Epithelial cell of prostate (primary cell): Measurements from ENCODE around the gene ZNF316.
"Not testable (repeated sequence)": the region's sequence is repeated elsewhere in the genome, so short reads cannot be mapped to it uniquely, and the experiment has no call there.

Experiments used
- DNase-seq: peaks from one replicate; pipeline ENCODE4 v3.0.0-alpha.2; 2011; ENCODE audit warnings: low read depth, low spot score
- H3K27ac ChIP-seq: fragments of 450-650 bp; 2 replicates; pipeline ENCODE4 v1.5.1; 2017; ENCODE audit warnings: mild to moderate bottlenecking

Gene ZNF316

DNA sequence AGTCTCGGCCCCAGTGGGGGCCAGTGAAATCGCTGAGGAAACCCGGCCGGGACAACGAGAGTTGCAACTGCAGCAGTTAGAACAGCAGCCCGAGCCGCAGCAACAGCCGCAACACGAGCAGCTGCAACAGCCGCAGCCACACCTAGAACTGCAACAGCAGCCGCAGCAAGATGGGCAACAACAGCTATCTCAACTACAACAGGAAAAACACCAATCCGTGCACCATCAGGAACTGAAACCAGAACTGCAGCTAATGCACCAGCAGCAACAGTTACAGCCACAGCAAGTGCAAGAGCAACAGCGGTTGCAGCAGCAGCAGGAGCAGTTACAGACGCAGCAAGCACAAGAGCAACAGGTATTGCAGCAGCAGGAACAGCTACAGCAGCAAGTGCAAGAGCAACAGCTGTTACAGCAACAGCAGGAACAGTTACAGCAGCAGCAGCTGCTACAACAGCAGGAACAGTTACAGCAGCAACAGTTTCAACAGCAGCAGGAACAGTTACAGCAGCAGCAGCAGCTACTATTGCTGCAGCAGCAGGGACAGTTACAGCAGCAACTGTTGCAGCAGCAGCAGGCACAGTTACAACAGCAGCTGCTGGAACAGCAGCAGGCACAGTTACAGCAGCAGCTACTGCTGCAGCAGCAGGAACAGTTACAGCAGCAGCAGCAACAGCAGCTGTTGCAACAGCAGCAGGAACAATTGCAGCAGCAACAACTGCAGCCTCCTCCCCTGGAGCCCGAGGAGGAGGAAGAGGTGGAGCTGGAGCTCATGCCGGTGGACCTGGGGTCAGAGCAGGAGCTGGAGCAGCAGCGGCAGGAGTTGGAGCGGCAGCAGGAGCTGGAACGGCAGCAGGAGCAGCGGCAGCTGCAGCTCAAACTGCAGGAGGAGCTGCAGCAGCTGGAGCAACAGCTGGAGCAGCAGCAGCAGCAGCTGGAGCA lies 15.7 kb upstream of the ZNF316 start:
- no peak for DNase-seq
- H3K27ac ChIP-seq: no peak overlapping the region

DNA sequence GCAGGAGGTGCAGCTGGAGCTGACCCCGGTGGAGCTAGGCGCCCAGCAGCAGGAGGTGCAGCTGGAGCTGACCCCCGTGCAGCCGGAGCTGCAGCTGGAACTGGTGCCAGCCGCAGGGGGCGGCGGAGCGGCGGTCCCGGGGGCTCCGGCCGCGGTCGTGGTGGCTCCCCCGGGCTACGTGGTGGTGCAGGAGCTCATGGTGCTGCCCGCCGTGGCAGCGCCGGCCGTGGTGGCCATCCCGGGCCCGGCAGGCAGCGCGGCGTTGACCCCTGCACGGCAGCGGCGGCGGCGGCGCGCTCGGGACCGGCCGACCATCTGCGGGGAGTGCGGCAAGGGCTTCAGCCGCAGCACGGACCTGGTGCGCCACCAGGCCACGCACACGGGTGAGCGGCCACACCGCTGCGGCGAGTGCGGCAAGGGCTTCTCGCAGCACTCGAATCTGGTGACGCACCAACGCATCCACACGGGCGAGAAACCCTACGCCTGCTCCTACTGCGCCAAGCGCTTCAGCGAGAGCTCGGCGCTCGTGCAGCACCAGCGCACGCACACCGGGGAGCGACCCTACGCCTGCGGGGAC lies 14.9 kb upstream of the ZNF316 start:
- no peak overlapping the region for H3K27ac ChIP-seq

DNA sequence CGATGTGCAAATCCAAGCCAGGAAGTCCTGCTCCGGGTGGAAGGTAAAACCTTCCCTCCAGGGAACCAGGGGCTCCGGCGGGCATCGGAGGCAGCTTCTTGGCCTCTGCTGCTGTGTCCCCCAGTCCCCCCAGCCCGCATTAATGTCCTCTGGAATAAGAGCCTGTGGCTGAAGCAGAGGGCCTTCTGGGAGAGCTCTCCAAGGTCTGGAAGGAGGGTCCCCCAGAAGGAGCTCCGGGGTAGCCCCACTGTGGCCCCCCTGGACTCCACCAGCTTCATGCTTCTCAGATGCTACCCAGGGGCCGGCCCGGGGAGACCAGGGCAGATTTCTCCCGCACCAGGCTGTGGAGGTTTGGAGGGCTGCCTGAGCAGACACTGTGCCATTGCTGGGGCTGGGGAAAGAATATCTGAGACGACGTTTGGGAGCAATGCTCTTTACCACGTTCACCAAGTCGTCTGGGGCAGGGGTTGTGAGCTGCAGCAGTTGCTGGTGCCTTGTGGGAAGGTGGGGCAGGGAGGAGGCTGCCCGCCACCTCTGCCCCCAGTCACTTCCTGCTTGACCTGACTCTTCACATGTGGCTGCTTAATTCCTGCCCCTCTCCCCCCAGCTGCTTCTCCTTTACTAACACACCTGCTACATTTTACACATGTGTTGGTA lies 13.4 kb upstream of the ZNF316 start:
- no peak overlapping the region for H3K27ac ChIP-seq
- no peak for DNase-seq

More for the DNA sequence above, 14.9 kb upstream of the ZNF316 start:
- no peak for DNase-seq

DNA sequence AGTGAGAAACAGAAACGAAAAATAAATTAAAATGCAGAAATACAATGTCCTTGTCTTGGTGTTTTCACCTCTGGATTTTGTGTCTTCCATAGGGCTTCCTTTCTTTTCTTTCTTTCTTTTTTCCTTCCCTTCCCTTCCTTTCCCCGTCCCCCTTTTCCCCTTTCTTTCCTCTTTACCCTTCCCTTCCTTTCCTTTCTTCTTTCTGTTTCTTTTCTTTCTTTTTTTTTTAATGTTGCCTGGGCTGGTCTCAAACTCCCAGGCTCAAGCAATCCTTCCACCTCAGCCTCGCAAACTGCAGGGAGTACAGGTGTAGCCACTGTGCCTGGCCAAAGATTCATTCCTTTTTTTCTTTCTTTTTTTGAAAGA lies 12.9 kb upstream of the ZNF316 start:
- no peak for DNase-seq
- no peak overlapping the region for H3K27ac ChIP-seq

DNA sequence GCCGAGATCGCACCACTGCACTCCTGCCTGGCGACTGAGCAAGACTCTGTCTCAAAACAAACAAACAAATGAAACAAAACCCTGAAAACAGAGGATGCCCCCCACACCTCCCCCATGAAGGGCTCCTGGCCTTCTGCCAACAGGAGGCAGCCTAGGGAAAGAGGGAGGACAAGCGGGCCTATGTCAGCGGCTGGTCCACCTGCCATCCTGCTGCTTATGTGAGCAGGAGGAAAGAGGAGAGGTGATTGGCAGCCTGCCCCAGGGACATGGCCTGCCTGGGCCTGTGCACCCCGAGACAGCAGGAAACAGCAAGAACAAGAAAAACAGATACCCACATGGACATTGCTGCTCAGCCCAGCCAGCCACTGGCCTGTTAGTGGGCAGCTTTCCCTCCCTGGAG lies 9.1 kb upstream of the ZNF316 start:
- no peak overlapping the region for H3K27ac ChIP-seq
- DNase-seq: peak; percentile 37

DNA sequence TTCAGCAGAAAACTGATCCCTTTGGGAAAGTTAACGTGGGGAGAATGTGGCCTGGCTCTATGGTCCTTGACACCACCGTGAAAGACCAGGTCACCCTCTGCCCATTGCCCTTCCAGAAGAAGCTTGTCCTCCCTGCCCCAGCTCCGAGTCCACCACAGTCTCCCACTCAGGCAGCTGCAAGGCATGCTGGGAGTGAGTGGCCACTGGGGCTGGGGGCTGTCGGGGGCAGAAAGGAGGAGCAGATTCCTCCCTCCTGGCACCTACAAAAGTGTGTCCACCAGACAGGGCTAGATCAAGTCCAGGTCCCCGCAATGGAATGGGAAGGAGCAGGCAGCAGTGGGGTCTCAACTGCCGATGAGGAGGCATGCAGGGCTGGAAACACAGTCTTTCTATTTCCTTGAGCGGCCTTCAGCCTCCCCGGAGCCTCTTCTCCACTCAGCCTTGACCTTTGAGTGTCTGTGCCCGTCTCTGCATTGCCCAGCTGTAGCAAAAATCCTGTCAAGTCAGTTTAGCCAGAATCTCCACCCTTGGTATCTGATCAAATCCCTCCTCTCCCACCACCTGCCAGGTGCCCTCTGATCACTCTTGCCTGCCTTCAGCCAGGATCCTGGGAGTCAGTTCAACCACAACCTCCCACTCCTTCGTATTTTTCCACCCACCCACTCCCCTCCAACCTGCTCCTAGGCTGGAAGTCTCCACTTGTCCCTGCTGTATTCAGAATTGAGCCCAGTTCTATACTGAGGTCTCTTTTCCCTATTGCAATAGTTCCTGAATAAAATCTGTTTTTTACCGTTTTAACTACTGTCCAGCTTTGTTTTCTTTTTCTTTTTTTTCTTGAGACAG lies 6.9 kb upstream of the ZNF316 start:
- no peak for DNase-seq
- no peak overlapping the region for H3K27ac ChIP-seq

DNA sequence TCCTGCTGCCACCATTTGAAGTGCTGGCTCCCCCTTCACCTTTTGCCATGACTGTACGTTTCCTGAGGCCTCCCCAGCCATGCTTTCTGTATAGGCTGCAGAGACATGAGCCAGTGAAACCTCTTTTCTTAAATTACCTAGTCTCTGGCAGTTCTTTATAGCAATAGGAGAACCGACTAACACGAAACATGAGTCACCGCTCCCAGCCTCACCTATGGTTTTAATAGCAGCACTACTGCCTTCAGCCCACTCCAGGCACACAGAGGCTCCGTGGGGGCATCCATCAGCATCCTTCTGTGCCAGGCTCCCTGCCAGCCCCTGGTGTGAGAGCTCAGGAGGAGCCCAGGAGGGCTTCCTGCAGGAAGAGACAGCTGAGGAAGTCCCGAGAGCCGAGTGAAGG lies 5.5 kb upstream of the ZNF316 start:
- H3K27ac ChIP-seq: no peak overlapping the region
- no peak for DNase-seq

DNA sequence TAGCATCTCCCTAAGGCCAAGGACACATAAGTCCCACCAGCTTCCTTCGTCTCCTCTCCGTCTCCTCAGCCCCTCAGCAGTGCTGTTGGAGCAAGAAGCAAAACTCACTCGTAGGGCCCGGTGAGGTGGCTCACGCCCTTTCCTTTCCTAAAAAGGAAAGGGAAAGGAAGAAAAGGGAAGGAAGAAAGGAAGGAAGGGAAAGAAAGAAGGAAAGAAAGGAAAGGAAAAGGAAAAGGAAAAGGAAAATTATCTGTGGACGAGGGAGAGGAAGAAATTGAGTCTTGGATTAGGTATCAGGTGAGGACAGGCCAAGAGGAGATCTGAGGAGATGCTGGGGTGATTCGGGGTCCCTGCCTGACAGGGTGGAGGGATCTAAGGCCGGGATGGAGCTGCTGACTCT lies 3.1 kb upstream of the ZNF316 start:
- H3K27ac ChIP-seq: no peak overlapping the region
- no peak for DNase-seq

DNA sequence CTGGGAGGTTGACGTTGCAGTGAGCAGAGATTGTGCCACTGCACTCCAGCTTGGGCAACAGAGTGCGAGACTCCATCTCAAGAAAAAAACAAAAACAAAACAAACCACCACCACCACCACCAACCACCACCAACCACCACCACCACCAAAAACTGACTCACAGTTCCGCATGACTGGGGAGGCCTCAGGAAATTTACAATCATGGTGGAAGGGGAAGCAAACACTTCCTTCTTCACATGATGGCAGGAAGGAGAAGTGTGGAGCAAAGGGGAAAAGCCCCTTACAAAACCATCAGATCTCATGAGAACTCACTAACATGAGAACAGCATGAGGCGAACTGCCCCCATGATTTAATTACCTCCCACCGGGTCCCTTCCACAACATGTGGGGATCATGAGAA lies 2.1 kb upstream of the ZNF316 start:
- H3K27ac ChIP-seq: peak overlapping the region; percentile 6
- DNase-seq: not testable (repeated sequence)

DNA sequence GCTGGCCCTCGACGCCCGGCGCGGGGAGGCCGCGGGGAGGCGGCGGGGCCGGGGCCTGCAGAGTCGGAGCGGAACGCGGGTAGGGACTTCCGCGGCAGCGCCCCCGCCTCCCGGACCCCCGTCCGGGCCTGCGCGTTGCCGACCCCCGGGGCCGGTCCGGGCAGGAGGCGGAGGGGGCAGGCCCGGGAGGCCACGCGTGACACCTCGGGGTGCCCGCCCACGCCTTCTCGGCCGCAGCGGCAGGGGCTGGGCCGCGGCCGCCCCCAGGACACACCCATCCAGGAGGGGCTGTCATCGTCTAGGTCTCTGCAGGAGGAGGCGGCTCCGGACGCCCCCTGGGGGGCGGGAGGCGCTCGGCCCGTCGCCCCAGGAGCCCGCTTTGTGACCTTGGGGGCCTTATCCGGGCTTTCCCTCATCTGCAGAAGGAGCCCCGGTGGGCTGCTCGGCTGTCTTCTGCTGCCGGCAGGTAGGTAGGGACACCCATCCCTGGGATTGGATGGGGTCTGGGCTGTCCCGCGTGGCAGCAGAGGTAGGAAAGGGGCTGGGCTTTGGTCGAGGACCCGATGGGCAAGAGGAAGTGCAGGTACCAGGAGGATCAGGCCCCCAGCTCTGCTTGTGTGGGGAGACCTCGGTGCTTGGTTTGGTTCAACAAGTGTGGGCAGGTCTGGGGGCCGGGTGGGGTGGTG lies 569 bp downstream of the ZNF316 start:
- H3K27ac ChIP-seq: peak overlapping the region; percentile 43
- no peak for DNase-seq

DNA sequence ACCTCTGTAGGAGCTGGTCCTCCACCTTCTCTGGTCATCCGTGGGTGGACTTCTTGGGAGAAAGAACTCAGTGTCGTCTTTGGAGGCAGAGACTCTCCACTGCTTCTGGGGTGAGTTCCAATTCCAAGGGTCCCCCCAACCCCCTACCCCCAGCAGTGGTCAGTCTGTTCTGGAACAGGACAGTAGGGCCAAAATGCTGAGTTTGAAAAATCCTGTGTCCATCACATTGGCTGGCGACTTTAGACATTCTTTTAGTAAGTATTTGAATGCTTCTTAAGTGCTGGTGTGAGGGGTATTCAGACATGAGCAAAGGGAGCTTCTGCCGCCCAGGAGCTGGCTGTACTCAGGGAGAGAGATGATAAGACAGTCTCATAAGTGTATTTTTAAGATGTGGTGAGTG lies 1.9 kb downstream of the ZNF316 start:
- H3K27ac ChIP-seq: no peak overlapping the region
- DNase-seq: no peak

DNA sequence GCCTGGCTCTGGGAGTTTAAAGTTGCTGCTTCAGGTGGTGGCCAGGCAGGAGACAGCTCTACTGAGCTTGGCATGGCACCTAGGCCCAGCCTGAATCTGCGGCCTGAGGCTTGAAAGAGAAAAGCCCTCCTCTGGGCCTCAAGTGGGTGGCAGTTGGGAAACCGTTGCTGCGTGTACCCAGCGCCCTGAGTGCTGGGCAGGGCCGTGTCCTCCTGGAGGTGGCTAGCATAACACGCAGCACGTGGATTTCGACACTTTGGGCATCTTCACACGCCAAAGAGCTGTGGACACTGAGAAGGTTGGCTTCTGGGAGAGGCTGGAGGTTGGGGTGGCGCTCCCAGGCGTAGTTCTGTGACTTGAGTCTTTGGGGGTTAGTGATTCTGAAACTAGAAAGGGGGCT lies 2.5 kb downstream of the ZNF316 start:
- no peak overlapping the region for H3K27ac ChIP-seq
- DNase-seq: no peak

DNA sequence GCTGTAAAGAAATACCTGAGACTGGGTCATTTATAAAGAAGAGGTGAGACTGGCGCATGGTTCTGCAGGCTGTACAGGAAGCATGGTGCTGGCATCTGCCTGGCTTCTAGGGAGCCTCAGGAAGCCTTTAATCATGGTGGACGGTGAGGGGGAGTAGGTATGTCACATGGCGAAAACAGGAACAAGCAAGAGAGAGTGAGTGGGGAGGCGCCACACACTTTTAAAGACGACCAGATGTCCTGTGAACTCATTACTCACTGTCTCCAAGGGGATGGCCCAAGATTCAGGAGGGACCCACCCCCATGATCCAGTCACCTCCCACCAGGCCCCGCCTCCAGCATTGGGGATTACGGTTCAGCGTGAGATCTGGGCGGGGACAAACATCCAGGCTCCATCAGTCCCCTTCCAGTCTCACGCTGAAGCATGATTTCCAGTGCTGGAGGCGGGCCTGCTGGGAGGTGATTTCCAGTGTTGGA lies 3.2 kb downstream of the ZNF316 start:
- DNase-seq: no peak
- H3K27ac ChIP-seq: no peak overlapping the region

DNA sequence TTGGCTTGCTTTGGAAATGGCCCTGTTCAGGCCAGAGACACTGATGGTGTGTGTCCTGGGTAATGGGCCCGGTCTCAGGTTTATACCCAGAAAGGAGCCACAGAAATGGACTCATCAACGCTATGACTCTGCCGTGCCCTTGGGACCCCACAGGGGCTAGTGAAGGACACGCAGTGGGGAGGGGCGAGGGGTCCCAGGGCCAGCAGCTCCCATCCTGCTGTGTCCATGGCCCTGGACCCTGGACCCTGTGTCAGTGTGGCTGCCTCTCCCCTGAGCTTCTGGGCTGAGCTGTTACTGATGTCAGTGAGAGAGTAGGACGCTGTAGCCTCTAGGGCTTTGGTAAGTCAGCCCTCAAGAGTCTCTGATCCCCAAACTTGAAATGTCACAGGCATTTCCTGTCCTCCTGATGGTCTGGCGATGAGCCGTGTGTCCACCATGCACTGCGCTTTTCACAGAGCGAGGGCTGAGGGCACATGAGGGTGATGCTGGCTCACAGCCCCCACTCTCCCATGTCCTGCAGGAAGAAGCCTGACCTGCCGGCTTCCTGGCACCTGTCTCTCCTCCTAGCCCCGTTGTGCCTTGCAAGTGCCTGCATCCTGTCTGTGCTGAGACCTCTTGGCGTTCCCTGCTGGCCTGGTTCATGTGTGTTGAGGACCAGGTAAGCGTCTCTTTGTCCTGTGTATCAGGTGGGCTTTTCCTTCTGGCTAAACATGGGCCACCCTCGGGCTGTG lies 4.4 kb downstream of the ZNF316 start:
- H3K27ac ChIP-seq: no peak overlapping the region
- DNase-seq: no peak

DNA sequence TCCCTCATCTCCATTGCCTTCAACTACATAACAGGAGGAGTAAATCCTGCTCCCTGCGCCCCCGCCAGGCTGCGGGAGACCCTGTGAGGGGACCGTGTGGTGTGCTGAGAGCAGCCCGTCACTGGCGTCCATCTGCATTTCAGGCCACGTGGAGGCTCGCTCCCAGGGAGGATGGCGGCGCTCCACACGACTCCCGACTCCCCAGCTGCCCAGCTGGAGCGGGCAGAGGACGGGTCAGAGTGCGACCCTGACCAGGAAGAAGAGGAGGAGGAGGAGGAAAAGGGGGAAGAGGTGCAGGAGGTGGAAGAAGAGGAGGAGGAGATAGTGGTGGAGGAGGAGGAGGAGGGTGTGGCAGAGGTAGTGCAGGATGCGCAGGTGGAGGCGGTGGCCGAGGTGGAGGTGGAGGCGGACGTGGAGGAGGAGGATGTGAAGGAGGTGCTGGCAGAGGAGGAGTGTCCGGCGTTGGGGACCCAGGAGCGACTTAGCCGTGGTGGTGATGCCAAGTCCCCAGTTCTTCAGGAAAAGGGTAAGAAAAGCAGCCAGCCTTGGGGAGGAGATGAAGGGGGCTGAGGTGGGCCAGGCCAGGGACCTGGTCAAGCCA lies 5.2 kb downstream of the ZNF316 start:
- DNase-seq: no peak
- H3K27ac ChIP-seq: no peak overlapping the region

DNA sequence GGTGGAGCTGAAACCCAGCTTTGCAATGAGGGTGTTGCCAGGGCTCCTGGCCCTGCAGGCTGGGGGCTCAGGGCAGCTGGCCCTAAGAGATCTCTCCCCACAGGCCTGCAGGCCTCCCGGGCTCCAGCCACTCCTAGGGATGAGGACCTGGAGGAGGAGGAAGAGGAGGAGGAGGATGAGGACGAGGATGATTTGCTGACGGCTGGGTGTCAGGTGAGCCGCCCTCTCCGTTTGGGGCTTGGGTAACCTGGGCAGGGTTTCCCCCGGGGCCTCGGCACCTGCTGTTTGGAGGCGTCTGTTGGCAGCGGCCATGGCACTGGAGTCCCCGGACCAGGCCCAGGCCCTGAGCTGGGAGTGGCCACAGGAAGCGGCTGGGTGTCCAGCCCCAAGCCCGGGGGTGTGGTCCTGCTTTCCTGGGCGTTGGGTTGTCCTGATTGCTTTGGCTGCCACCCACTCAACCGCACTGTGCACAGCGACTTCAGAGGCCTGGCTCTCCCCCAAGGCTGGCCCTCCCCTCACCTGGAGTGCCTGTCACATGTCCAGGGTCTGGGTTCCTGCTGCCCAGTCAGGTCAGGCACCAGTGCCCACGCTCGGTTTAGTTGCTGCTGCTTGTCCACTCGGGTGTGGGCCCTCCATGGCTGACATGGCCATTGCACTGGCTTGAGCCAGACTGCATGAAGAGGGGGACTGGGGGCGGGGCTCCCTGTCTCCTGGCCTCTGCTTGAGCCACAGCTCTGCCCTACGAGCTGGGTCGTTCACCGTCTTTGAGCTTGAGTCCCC lies 5.9 kb downstream of the ZNF316 start:
- no peak overlapping the region for H3K27ac ChIP-seq
- DNase-seq: no peak

DNA sequence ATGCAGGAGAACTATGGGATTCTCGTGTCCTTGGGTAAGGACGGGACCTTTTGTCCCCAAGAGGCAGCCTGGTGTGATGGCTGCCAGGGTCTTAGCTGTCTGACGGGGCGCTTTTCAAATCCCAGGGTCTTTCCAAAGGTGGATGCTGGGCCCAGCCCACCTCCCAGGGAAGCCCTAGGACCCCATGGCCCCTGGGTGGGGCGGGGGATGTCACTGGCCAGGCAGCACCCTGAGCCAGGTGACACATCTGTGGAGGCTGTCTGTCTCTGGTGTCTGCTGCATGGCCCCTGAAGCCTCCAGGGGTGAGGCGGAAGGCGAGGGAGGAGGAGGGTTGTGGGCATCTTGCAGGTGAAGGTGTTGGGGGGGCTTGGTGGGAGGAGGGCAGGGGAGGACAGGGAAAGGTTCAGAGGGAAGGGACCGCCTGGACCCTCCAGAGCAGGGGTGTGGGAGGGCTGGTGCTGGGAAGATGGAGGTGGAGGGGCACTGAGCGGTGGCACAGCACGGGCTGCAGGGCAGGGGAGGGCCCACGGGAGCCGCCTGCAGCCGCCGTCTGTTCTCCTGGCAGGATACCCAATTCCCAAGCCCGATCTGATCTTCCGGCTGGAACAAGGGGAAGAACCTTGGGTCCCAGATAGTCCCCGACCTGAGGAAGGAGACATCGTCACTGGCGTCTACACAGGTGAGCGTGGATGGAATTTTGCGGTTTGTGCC lies 7.0 kb downstream of the ZNF316 start:
- DNase-seq: no peak

More for the DNA sequence above, 7.0 kb downstream of the ZNF316 start:
- no peak overlapping the region for H3K27ac ChIP-seq
